Right ventricle myocardium inferior (tissue), 1 donor: ENCODE measurements around the gene KIAA0825. TPM values are rescaled to one million over a fixed set of nuclear protein-coding genes. Genes with fewer than 3 reads are reported as not detected.

ENCODE experiments used
- ATAC-seq: fragments of 200-7000 bp; cut with Tn5 transposase; one replicate; pipeline ENCODE4 v1.9.1; 2020; ENCODE audit warnings: mild to moderate bottlenecking, moderate library complexity
- DNase-seq: peaks from one replicate; pipeline ENCODE4 v3.0.0; 2021; ENCODE audit errors: missing footprints
- intact Hi-C: fragments of 100-400 bp; cut with DNase I; formaldehyde crosslinking; loops from one replicate; pipeline ENCODE4 v1.11.0; 2022
- total RNA-seq: library from RNA; stranded (reverse); fragmentation: NEBNext Ultra II Directional; extraction: Animal tissue kit (Norgen Biotek cat#: 25700); gene quantifications from one replicate; pipeline ENCODE4 v1.2.1, GENCODE V29; 2021
- donor health status: DM: no; HTN: yes; CAD: no; lungs with severe emphysema.

KIAA0825 gene
- total RNA-seq, 1 donor from 2014 or later = 2.2 TPM

DNA sequence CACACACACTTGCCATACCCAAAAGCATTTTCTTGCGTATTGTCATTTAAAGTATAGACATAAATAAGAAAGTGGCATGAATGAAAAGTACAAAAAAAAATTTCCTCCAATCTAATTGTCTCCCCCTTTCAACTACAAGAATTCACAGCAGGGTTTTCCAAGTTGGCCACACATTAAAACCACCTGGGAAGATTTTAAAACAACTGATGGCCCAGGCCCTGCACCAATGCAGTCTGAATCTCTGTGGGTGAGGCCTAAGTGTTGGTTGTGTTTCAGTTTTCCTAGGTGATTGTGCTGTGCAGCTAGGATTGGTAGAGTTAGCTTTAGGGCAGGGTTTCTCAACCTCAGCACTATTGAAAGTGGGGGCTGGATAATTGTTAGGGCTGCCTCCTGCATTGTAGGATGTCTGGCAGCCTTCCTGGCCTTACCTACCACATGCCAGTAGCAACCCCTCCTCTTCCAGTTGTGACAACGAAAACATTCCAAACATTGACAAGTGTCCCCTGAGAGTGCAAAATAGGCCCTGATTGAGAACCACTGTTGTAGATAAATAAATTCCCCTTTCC lies 337.1 kb downstream of the KIAA0825 start:
- DNase-seq (no peak), ATAC-seq (no peak)
- intact Hi-C loops = no loop called here

DNA sequence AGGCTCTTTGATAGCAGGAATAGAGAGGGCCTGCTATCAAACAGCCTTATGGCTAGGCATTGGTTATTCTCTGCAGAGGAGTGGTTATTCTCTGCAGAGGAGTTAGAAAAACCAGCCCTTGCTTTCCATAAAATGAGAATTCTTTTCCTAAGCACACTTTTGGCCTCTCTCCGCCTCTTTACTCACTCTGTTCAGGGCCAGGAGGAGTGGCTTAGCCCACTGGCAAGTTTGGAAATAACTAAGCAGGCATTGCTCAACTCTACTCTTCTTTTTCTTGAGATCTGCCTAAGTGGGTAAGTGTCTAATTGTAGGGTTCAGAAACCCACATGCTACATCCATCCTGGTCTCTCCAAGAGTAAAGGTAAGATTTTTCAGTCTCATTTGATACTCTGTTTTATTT lies 341.7 kb downstream of the KIAA0825 start:
- DNase-seq (no peak), ATAC-seq (no peak)
- intact Hi-C loops = no loop called here

DNA sequence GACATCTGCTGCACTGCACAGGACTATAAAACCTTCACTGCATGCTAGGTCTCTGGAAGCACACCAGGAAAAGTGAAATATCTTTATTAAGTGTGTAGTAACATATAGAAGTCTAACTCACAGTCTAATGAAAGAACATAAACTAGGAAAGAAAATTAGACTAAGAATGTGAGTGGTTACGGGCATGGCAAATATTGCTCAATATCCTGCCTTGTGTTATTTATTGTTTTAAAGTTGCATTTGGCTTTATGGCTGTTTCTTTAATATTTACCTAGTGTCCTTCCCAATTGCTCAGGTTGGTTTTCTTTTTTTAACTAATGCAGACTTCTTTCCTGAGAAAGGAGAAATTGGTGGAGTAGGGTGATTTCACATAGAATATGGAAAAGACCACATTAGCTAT lies 342.4 kb downstream of the KIAA0825 start:
- no peak for DNase-seq
- ATAC-seq = no peak
- intact Hi-C loops = no loop called here

DNA sequence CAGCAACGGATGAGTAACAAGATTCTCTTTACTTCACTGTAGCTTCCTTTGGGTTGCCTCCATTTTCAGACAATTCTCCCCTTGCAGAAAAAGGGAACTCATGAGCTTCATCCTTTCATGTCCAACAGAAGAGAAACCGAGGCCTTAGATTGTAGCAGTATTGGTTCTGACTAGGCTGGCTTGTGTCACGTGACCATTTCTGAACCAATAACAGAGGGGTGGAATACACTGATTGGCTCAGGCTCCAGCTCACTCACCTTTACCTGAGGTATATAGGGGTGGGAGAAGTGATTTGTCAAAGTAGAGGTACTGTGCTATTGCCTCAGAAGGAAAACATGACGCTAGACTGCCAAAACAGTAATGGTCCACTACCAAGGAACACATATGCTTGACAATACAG lies 343.7 kb downstream of the KIAA0825 start:
- intact Hi-C loops = no loop called here
- DNase-seq (no peak), ATAC-seq (no peak)

DNA sequence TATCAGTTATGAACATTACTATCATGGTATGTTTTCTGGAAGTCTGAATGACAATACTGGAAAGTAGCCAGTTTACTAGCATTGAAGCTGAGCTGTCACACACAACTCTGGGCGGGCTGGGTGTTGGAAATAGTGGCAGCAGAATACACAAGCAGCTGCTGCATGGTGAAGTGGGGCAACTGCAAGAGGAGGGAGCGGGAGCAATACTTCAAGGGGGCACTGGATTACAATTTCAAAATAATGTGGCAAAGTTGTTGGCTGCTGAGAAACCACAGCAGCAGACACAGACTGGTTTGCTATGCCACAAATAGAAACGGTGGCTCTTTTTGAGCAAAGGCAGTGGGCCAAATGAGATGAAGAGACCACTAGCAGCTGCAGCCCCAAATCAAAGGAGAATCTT lies 350.2 kb downstream of the KIAA0825 start:
- ATAC-seq = no peak
- intact Hi-C loops = no loop called here
- no peak for DNase-seq

DNA sequence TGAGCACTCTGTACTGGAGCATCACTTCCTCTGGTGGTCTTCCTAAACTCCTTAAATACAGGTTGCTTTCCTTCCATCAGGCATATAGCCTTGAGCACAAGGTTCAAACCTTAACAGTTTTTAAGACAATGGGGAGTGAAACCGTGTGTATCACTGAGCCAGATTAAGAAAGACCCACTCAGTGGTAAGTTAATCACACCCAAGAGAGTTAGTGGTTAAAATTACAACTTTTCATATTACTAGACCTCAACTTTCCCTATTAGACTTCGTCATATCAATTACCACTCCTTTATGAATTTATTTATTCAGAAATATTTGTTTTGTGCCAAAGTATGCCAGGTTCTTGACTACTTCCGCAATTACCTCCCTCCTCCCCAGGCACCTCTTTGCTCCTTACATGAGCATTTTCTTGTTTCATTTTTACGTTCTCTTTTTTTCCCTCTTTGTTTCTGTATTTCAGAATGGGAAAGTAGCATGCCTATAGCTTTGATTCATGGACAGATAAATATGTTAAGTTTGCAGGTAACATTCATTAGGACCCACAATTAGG lies 351.0 kb downstream of the KIAA0825 start:
- intact Hi-C loops = no loop called here
- DNase-seq (no peak), ATAC-seq (no peak)

DNA sequence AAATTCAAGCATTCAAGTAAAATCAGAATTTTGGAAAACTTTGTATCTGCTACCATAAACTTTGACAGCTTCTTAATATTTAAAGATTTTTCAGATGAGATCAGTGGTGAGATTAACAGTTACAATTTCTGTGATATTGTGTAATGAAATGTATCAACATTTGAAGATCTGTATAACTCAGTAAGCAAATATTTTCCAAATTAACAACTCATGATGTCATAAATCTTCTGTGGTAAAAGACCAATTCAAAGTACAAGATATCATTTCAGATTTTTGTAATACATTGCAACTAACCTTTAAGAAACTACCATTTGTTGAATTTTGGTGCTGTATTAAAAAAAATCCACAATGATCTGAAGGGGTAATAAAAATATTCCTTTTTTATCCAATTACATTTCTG lies 352.2 kb downstream of the KIAA0825 start:
- no peak for DNase-seq
- no peak for ATAC-seq
- intact Hi-C loops = no loop called here

DNA sequence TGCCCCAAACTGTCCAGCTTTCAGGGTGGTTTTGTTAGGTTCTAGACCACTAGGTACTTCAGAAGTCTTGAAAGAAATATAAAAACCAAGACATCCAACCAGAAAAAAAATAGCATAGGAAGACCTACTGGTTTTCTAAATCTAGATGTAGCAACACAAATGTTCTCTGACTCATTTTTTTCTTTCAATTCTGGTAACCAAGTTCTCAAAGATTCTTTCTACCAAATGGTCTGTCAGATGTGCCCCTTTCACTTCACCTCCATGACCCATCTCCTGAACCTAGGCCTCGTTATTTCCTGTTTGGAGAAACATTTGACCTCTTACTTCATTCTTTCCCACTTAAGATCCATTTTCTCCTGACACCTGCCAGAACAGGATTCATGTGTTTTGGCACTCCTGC lies 355.3 kb downstream of the KIAA0825 start:
- DNase-seq = no peak
- no peak for ATAC-seq
- intact Hi-C loops = no loop called here

DNA sequence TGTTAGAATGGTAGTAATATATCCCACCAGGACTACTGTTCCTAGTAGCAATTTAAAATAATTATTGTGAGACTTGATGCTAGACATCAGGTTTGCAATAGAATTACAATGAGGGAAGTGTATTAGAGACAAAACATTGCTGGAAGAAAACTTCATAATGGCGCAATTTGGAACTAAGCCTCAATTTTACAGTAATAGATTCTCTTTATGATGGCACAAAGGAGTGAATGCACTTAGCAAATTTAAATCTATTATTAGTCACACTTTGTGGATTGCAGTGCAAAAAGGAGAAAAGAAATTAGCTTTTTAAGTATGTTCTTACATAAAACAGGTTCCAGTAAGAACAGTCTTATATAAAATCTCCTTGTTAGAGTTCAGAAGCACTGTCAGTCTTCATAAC lies 358.3 kb downstream of the KIAA0825 start:
- intact Hi-C loops = no loop called here
- DNase-seq (no peak), ATAC-seq (no peak)

DNA sequence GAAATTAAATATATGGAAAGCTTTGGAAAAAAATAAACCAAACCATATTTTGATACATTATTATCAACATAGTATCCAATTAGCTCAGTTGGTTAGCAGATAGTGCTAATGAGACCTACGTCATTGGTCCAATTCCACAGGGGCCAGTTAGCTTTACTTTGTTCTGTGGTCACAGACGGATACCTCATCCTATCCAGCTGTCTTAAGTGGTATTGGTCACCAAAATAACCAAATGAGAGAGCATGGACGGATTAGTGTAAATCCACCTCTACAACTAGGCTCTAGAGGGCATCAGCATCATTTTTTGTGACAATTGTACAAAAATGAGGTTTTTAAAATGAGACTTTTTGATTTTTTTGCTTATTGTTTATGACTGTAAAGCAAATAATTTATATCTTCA lies 364.2 kb downstream of the KIAA0825 start:
- intact Hi-C loops = no loop called here
- DNase-seq (no peak), ATAC-seq (no peak)

DNA sequence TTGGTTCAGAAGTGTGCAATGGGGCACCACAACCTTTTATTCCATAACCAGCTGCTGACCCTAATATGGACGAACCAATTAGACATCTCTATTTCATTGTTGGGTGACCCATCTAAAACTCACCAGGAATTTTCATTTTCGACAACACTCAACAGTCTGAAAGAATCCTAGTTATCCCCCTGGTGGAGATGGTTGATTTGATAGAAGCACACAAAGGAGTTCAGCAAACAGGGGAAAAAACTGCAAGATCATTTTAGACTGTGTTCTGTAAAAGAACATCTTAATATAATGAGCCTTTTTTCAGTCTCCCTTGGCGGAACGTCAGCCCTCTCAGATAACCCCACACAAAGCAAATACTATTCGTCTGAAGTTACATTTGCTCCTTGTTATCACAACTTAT lies 367.4 kb downstream of the KIAA0825 start:
- no peak for ATAC-seq

DNA sequence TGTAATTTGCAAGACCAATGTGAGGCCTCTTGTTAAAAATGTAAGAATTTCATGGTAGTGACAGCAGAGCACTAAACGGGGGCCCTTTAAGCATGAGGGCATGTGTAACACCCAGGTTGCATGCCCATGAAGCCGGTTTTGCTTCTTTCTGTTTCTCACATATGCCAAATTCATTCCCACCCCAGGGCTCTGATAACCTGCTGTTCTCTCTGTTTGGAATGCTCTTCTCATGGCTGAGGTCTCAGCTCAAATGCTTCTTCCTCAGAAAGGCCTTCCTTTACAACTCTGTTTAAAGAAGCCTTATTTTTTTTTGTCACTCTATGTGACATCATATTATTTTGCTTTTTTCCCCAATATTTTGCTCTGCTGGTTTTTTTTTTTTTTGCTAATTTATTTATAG lies 369.0 kb downstream of the KIAA0825 start:
- intact Hi-C loops = no loop called here
- ATAC-seq (no peak), DNase-seq (no peak)

More for the DNA sequence above, 367.4 kb downstream of the KIAA0825 start:
- DNase-seq = no peak
- intact Hi-C loops = no loop called here

DNA sequence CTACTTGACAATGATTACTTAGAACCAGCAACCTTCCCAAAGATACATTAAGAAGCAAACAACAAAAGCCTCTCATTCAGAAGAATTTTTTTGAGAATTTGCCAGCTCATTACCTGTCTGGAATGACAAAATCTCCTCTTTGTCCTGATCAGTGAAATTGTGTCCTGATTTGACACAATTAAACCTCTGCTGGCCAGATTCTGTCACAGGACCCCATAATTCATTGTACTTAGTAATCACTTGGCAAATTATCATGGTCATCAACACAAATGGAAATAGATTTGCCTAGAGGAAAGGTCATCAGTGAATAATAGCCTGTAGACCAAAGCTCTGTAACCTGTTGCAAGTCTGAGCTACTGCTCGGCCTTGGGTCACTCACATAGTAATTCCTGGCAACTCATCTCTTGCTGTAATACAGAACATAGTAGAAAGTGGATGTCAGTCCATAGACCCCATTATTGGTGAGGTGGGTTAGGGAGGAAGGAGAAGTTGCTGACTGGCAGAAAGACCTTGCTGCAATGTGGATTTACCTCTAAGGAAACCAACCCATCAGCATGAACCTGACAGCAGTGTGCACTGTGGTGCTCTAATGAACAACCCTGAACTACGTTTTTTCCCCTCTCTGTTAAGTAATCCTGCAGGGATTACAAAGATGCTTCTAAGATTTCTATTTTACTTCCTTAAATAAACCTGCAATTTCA lies 370.1 kb downstream of the KIAA0825 start:
- ATAC-seq = no peak
- intact Hi-C loops = no loop called here
- no peak for DNase-seq

DNA sequence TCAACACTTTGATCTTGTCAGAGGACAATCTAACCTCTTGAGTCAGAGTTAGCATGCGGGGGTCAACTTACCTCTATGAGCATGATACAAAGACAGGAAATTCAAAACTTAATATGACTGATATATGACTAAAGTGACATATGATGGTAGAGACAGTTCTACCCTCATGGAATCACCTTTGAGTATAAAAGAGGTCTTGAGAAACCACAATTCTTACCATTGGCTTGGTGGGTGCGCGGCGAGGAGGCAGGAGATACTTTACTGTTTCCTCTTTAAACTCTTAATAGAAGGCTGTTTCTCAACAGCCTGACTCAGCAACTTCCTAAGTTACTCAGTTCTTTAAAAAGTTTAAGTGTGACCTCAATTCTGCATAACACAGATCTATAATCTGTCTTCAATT lies 372.8 kb downstream of the KIAA0825 start:
- ATAC-seq (no peak), DNase-seq (no peak)
- intact Hi-C loops = no loop called here

DNA sequence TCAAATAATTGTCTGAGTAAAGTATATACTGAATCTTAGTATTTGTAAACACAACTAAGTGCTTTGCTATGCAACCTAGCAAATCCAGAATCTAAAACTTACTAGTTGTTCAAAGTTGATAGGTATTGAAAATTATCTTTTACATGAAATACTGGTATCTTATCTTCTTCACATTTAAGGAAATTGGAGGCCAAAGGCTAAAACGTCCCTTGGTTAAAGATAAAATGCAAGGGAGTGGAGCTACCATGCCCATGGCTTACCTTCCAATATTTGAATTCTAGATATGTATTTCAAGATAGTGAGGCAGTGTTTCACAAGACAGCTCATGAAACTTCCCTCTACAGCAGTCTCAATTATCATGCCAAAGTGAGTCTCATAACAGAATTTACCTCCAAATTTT lies 373.5 kb downstream of the KIAA0825 start:
- DNase-seq (no peak), ATAC-seq (no peak)
- intact Hi-C loops = no loop called here

DNA sequence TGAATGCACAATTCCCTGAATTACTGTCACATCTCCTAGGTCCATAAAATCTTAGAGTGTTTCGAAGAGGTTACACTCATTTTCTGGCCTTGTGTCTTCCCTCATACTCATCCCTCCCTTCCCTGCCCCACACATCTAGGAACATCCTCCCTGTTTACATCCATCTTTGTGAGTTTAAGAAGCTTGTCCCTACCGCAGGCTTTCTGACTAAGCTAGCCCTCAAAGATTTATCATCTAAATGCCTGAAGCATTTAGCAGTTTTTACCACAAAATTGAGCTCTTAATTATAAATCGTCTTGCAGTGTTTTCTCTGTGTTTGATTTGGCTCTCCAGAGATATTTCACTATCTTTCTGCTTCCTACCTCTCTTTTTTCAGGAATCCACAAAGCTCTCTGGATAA lies 374.8 kb downstream of the KIAA0825 start:
- ATAC-seq = no peak
- intact Hi-C loops = no loop called here
- no peak for DNase-seq

DNA sequence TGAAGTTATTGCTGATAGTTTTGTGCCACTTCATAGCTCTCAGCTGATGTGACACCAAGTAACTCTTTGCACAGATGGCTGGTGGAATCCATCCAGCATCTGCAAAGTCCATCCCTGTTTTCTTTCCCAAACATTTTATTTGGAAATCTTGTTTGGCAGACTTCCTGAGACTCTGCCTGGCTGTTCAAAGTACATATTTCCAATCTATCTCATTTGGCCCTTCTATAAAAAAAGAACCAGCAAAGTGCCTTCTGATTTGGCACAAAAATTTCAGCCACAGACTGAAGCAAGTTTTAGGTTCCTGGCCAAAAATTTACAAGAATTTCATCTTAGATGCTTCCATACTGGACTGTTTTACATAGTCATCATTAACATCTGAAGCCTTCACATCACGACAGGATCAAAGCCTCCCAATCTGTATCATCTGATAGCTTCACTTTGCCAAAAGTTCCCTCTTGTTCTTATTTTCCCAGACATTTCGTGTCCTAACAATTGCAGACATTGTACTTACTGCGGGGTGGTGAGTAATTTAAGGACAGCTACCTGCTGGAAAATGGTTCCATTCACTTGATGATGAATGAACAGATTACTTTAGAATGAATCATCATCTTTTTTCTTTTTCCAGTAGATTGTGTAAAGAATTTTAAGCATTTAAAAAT lies 377.3 kb downstream of the KIAA0825 start:
- DNase-seq = no peak
- intact Hi-C loops = no loop called here
- ATAC-seq = no peak

DNA sequence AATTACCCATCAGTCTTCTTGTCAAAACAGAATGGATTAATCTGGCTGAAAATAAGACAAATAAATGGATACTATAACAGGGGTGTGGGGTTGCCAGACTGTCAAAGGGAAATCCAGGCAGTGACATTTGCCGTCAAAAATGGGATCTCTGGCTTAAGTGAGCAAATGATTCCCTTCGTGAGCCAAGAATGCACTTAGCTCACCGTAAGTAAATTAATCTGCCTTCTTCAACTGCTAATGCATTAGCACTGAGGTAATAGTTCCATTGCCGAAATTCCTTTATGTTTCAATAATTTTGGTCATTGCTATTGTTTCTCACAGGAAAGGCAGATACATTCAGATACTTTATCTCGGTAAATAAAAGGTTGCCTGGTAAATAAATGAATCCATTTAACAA lies 377.8 kb downstream of the KIAA0825 start:
- DNase-seq = no peak
- intact Hi-C loops = no loop called here
- ATAC-seq = no peak

DNA sequence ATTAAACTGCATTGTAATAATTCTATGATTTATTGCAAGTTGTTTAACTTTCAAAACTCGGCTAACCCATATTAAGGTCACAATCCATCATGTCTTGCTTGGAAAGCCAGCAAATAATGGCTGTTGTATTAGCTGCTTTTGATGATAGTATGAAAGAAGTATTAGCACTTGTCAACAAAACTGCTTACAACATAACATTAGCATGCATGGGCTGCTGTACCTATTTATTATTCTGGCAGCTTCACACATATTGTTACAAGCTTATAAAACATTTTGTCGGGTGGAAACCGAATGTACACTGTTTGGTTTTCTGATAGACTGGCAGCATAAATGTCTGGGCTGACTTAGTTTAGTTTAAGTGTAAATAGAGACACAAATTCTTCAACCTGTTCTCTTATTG lies 378.3 kb downstream of the KIAA0825 start:
- DNase-seq (no peak), ATAC-seq (no peak)
- intact Hi-C loops = no loop called here

DNA sequence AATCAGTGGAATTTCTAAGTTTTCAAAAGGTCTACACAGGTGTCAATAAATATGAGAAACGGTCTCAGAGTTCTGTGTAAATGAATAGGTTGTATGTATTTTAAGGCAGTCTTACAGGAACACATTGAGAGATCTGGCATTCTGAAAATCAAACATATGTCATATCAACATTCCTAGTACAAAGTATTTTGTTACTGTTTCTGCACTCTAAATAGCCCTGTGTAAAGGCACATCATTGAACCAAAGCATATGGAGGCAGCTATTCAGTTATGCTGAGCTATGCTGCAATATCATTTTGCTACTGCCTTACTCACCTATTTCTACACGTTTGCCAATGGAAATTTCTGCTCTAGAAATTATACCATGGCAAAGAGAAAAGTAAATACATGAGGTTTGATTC lies 379.1 kb downstream of the KIAA0825 start:
- intact Hi-C loops = no loop called here
- ATAC-seq (no peak), DNase-seq (no peak)
